Left renal cortex interstitium (tissue), 4 donors: ENCODE data around the gene PTPRK. TPM values are rescaled to one million over a fixed set of nuclear protein-coding genes. Genes with fewer than 3 reads are reported as not detected.
"Not testable (repeated sequence)": the region's sequence is repeated elsewhere in the genome, so short reads cannot be mapped to it uniquely, and the experiment has no call there.

Experiments used
- DNase-seq, 4 donors: peaks; one replicate each; pipeline ENCODE4 v3.0.0-alpha.2; 2013; ENCODE audit warnings: low read depth in 4 of 4, low spot score in 2 of 4, missing footprints in 1 of 4
- polyA plus RNA-seq, 4 donors: library from polyadenylated mRNA; unstranded; fragments of 120-200 nt; gene quantifications; one replicate each; pipeline ENCODE4 v1.2.1, GENCODE V29; 2013; ENCODE audit not compliant: insufficient read length in 4 of 4

The PTPRK gene
- polyA plus RNA-seq, 4 donors: 47.6 to 56.0 (median 49.7) TPM

DNA sequence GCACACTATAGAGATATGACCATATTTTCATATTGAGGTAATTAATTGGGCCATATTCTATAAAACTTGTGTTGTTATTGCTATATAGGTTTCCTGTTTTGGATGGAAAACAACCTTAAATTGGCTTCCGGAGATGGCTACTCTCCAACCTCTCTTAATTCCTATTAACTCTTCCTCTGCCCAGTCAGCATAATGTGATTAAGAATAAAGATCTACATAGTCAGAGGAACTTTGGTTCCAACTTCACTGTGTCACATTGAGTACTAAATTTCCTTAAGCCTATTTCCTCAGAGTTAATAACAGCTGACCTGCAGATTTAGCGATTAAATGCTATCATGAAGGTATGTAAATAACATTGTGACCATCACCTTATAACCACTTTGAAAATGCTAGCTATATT, 67.7 kb downstream of the PTPRK start:
- DNase-seq: no peak

DNA sequence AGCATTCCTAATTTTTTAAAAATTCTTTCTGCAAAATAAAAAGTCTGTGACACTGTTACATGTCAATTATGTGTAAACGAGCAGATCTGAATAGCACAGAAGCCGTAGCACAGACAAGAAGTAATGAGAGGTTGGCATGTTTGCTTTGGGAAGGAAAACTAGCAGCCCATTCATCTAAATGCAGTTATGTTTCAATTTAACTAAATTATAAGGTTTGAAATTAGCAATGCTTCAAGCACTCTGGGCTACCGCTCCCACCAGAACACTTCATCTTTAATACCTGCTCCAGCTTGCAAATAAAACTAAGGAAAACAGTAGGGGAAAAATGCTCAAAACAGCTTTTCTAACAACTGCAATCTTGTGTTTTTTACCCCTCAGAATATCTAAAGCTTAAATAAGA, 73.9 kb downstream of the PTPRK start:
- no peak for DNase-seq

DNA sequence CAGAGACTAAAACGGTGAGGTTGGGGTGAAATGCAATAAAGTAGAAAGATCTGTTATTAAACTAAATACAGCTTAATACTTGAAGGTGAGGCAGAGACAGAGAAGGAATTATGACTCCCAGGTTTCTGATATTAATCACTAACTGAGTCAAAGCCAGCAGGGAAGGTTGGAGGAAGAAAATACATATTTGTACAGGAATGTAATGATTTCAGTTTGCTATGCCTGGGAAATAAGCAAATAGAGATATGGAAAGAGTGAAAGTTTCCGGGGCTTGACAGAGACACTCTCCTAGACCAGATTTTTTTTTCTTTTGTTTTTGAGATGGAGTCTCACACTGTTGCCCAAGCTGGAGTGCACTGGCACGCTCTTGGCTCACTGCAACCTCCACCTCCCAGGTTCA, 76.8 kb downstream of the PTPRK start:
- no peak for DNase-seq

DNA sequence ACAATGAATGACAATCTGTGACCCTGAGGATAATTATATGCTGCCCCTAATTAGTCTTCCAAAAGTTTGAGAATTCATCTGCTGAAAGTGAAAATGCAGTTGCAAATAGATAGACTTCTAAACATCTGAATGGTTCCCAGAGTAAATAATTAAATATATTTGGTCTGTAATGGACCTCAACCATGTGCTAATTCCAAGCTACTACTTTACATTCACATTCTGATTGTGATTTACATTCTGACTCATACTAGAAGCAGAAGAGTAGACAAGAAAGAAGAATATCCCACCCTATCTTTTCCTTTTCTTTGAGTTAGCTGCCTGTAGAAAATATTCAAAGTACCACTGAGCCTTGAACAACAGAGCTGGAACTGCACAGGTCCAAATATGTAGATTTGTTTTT, 80.8 kb downstream of the PTPRK start:
- DNase-seq: no peak

DNA sequence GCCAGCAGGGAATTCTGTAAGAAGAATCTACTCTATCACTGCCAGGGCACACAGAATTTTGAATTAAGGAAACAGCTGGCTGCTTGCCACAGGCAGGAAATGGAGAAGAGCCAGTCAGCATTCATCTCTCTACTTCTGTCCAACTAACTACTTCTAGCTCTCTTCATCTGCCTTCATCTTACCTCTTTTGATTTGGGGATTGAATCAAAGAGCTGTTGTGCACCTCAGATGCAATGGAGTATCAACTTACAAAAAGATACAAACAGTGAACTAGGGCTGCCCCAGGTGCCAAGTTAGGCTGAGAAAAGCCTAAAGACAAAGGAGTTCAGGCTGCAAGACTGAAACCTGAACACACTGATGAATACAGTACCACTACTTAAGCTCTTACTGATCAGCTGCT, 82.0 kb downstream of the PTPRK start:
- no peak for DNase-seq

DNA sequence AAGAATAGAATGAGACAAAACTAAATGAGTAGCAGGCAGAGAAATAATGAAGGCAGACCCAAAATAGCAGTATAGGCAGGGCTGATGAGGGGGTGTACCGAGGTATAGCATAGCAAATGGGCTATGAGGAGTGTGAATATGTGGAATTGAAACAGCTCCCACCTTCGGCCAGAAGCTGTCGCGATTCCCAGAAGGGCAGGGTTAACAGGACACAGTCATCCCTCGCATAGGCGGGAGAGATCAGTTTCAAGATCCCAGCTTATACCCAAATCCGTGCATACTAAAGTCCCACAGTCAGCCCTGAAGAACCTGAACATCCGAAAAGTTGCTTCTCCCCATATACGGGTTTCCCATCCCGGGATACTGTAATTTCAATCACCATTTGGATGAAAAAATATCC, 82.7 kb downstream of the PTPRK start:
- DNase-seq: no peak

DNA sequence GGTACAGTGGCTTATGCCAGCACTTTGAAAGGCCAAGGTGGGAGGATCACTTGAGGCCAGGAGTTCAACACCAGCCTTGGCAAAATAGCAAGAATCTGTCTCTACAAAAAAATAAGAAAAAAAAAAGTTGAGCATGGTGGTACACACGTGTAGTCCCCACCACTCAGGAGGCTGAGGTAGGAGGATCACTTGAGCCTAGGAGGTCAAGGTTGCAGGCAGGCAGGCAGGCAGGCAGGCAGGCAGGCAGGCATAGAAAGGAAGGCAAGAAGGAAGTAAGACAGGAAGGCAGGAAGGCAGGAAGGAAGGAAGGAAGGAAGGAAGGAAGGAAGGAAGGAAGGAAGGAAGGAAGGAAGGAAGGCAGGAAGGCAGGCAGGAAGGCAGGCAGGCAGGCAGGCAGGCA, 85.6 kb downstream of the PTPRK start:
- not testable (repeated sequence) for DNase-seq

DNA sequence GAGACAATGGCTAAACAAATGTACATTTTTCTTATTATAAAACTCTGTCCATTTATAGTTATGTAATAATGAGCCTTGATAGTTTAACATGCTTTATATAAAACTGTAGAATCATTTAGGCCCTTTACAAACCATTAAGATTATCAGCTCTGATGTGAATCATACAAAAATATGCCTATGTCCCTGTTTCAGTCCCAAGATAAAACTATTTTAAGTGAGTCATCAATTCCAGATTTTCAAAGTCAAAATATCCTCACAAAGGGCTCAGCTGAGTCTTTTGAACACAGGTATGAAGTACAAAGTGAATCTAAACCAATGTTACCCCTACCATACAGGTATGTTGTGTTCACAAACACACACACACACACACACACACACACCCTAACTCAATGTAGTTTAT, 88.0 kb downstream of the PTPRK start:
- no peak for DNase-seq

DNA sequence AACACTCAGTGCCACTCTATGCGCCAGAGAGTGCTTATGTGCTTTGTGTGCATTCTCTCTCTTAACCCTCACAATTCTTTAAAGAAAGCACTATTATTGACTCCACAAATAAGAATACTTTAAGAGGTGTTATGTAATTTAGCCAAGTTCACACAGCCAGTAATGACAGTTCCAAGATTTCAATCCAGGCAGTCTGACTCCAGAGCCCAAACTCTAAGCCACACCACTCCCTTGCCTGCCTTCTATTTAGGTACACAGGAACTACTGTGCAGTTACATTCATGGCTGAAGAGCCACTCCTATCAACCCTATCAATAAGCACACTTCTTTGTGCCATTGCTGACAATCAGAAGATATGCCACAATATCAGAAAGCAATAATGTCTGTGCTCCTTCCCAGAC, 93.3 kb downstream of the PTPRK start:
- no peak for DNase-seq

DNA sequence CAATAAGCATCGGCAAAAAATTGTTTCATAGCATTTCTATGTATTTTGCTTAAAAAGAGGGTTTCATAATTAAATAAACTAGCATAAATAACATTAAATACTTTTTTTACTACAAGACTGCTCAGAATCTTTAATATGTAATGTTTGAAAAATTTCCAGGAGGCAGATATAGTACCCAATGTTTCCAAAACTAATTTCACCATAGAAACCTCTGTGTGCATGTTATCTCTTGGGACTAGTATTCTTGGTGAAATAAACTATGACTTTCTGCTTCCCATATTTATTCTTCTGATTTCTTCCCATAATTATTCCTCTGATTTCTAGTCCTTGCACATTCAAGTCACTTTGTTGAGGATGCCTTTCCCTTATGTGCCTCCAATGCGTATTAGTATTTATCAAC, 94.5 kb downstream of the PTPRK start:
- no peak for DNase-seq

DNA sequence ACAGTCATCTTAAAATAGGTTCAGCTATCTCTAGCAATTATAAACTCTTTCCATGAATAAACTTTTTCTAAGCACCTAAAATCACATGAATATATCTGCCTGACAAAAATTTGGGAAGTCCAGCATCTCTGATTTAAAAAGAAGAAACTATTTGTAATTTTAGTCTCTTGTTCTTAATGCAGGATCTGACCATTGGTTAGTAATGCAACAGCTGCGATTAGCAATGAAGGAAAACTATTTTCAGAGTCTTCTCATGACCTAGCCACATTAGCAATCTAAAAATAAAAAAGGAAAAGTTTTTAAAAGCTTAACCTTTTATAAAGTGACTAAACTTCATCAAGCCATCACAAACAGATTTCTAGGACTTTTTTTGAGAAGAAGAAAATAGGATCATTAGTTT, 97.5 kb downstream of the PTPRK start:
- no peak for DNase-seq

DNA sequence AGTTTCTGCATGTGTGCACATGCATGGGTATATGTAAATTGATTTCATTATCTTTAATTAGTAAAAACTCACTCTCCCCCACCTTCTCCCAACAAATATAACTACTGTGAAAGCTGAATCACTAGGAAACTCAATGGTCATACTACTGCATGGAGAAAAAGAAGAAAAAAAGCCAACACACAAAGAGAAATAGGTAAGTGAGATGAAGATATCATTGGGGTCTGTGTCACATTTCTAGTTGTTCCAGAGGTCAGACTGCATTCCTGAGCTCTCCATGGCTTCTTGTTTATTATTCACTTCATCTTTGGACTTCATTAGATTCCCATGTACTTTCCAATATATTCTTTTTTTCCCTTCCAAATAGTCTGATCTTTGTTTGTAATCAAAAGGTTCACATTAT, 98.2 kb downstream of the PTPRK start:
- no peak for DNase-seq

DNA sequence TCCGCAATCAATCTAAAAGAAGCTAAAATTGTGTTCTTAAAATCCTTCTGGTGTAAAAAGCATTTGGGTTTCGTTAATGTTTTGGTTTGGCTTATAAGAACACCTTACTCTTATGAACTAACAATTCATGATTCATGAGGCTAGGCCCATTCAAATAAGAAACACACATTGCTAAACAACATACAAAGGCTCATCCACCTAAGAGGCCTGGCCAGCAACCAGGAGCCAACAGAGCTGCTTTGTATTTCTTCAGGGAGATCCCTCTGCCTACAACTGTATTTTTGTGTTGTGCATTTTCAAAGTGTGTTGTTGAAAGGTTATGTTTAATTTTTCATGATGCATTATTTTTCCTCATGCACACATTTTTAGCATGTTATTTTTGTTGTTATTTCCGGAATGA, 98.6 kb downstream of the PTPRK start:
- DNase-seq: no peak

DNA sequence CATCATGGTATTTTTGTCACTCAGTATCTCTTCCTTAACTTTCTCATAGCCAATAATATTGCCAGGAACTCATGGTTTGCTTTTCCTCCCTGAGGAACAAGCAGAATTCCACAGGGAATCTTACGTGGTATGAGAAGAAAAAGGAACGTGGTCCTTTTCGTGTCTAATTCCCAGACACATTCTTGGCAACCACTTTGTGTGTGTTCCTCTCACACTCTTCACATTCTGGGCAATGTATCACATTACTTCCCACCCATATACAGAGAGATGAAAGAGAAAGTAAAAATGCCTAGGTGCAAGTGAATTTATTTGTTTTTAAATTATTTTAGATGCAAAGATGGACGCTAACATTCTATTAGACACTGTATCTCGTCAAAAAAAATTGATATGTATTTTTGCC, 102.7 kb downstream of the PTPRK start:
- no peak for DNase-seq

DNA sequence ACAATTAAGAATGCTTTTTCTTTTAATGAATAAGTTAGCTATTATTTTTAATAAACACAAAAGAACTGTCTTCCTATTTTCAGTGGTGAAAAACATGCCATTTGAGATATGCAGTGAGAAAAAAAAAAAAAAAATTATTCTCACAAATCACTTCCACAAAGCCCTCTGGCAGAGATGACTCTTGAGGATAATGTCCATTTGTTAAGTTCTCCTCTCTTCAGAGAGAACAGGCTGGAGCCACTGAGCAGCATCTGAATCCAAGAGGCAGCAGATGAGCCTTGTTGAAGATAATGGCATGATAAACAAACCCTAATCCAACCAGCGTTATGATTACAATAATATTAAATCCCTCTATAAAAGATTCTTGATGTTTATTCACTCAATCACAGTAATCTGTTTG, 105.0 kb downstream of the PTPRK start:
- DNase-seq: no peak

DNA sequence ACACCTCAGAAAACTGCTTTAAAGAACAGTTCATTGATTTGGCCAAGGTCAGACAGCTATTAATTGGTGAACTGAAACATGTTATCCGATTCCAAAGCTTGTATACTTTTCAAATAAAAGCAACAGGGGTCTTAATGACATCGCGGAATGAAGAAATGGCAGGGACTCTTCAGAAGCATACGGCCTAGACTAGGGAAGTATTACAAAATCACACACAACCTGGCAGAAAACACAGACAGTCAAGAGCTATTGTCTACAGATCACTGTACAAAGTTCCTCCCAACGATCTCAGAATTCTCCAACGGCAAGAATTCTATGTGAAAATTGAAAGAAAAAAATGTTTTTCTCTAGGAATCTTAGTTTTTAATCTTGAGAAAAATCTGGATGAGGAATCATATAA, 105.5 kb downstream of the PTPRK start:
- DNase-seq: no peak

DNA sequence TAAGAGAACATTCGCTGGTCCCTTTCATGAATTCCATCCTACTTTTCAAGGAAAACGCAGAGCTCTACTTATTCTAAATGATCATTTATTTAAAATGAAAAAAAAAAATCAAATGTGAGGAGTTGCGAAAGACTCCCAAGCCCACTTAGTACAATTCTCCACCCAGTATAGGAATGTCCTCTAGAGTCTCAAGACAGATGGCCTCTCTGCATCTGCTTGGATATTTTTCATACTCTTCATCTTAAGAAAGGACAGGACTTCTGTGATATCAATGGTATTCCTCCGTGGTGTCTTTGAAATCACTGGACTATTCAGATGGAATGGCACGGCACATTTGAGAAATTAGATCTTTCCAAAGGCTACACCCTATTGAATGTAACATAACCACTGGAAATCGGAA, 107.1 kb downstream of the PTPRK start:
- DNase-seq: no peak

DNA sequence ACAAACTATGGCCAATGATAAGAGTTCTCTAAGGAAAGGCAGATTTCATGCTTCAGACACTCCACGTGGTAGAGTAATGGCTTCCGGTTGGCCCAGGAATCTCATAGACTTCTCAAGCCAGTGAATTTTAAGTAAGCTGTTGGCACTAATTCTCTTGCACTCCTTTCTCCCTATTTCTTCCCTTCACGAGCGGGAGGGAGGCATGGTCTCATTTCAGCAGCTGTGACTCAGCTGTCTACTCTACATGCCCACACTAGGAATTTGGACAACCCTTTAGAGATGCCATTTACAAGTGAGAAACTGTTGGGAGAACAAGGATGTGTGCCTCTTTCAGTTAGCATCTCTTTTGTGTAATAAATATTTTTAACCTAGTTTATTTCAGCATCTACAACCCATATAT, 107.7 kb downstream of the PTPRK start:
- DNase-seq: no peak

DNA sequence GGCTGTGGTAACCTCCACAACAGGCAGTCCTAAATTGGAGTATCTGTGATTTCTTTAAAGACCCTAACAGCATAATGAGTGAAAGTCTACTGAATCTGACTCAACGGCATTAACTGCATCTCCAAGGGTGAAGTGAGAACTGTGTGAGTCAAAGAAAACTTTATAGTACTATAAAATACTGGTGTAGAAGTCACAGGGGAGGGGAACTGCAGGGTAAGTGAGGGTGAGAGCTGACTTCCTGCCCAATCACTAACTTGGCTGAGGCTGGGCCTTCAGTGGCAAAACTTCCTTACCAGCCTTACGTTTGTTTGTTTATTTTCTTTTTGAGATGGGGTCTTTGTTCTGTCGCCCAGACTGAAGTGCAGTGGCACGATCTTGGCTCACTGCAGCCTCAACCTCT, 109.8 kb downstream of the PTPRK start:
- DNase-seq: no peak

DNA sequence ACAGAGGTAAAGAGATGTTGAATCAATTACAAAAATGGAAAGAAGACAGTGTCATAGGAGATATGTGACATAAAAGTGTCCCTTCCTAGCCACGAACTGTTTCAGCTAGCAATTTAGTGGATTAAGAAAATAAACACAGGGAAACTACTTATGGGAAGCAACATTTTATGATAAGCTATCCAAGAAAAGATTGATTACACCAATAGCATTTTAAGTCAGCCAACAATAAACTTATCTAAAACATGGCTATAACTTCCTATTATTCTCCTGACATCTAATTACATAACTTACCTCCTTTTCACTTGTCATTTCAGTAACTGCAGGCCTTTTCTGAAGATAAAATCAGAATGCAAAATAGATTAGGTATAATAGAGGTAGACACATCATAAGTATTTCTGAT, 111.4 kb downstream of the PTPRK start:
- no peak for DNase-seq

DNA sequence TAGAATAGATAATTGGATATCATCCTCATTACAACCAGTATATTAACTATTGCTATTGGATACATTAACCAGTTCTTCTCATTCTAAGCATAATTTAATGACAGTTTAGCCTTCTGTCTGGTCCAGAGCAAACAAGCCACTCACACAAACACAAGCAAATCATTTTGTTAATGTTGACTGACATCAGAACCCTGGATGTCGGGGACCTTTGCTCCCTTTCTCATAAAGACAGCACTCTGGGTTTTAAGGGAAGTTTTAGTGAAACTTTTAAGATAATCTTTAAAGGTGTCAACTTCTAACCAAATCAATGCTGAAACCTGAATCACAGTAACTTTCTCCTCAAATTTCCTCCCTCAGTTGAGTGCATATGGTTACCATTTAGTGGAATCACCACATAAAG, 113.9 kb downstream of the PTPRK start:
- DNase-seq: no peak

DNA sequence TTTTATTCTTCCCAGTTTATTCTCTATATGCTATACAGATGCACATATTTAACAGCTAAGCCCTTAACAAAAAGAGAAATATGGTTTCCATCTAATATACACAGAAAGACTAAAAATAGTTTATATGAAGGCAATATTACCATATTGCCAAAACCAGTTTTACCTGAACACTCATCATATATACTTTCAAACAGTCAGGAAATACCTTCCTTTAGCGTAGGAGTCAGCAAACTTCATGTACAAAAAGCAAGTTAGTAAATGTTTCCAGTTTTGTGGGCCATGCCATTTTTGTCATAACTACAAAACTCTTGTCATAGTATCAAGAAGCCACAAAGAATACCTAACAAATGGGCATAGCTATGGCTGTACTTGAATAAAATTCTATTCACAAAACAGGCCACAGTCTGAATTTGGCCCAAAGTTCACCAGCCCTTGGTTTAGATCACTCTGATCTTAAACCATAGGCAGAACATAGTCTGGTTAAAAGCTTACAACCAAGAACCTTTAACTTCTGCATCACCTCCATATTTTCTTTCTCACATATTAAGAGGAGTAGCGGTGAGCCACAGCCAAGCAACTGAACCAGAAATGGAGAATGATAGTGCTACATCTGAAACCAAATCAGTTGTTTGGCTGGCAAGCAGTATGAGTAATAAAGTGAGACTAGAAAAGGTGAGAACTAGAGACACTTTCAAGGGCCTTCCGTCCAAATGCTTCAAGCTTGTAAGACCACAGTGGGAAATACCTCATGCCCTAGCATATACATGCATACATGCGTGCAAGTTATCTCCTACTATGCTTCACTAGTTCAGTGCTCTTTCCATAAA, 116.6 kb downstream of the PTPRK start:
- no peak for DNase-seq

DNA sequence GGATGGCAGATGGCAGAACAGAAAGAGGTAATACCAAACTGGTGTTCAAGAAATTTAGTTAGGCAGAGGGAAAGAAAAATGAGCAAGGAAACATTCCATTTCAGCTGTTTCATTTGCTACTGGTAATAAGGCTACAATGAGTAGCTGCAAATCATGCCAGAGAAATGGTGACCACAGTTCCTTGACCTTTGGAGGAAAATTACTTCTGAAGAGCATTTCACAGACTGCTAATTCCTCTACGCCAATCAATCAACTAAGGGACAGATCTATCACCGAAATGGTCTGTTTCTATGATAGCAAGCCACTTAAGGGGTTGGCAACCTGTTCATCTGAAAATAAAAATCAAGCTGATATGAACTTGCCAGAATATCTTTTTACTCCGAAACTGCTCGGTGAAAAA, 119.5 kb downstream of the PTPRK start:
- no peak for DNase-seq
